ENCODE results near the gene TCAIM. TPM values are rescaled to one million over a fixed set of nuclear protein-coding genes. Genes with fewer than 3 reads are reported as not detected.

Gene TCAIM
- polyA plus RNA-seq, 1 of the 3 experiments (the other 2 are of a cell fraction) = 8.4 TPM

DNA sequence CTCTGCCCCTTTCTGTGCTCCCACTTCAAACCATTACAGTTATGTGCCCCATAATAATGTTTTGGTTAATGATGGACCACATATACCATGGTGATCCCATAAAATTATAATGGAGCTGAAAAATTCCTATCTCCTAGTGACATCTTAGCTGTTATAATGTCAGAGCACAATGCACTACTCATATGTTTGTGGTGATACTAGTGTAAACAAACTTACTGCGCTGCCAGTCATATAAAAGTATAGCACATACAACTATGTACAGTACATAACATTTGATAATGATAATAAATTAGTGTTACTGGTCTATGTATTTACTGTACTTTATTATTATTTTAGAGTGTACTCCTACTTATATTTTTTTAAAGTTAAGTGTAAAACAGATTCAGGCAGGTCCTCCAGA is 45.6 kb upstream of the TCAIM start:
- ChIA-PET POLR2A (no interaction called here), CTCF (interaction anchor here (1.2 to 1.7 kb wide), 3 partner anchors 8 to 31 kb away, joined by 3 to 4 read pairs (median 3); no protein-coding TSS in a partner anchor)
- Histone ChIP-seq H3K79me2 (ENCODE audit: insufficient read depth) (no peaks in the 10 kb centered on the region), H3K27me3 (ENCODE audit: insufficient read depth) (no peaks in the 10 kb centered on the region), H3F3A (replicated peaks; ENCODE audit: insufficient read depth) (no peaks in the 10 kb centered on the region), H3K4me1 (ENCODE audit: control insufficient read depth in 1 of 2, insufficient read depth in 2 of 2, low read depth in 1 of 2, low read length in 1 of 2) (no peaks in the 10 kb centered on the region), H3K9me2 (no peaks in the 10 kb centered on the region), H3K4me2 (no peak overlapping the region), H3K4me3 (ENCODE audit: low read depth in 2 of 2, low read length in 1 of 2) (no peak overlapping the region), H2AFZ (ENCODE audit: low read depth) (no peak overlapping the region), H3K9me3 (no peaks in the 10 kb centered on the region), H3K36me3 (replicated peaks in 1 of 2; ENCODE audit: control insufficient read depth in 1 of 2, insufficient read depth in 2 of 2, low read length in 1 of 2) (no peaks in the 10 kb centered on the region), H3K27ac (ENCODE audit: low read depth in 2 of 2, low read length in 1 of 2) (no peak overlapping the region), H4K20me1 (ENCODE audit: insufficient read depth) (no peaks in the 10 kb centered on the region), H3K9ac (no peak overlapping the region)
- TF ChIP-seq GABPA (IDR thresholded peaks at IDR 0.05; ENCODE audit: low read depth) (no peak), FOXM1 (IDR thresholded peaks at IDR 0.05; ENCODE audit: low read depth) (no peak), TCF12 (IDR thresholded peaks at IDR 0.05) (no peak), CHD2 (IDR thresholded peaks at IDR 0.05; ENCODE audit: low read length, partially characterized antibody) (no peak), RCOR1 (IDR thresholded peaks at IDR 0.05; ENCODE audit: low read length) (no peak), FOXJ3 (CRISPR knock-in tag; IDR thresholded peaks at IDR 0.05) (no peak), RXRA (IDR thresholded peaks at IDR 0.05; ENCODE audit: borderline replicate concordance, low read depth) (no peak)
- TF ChIP-seq, protein P1, sequence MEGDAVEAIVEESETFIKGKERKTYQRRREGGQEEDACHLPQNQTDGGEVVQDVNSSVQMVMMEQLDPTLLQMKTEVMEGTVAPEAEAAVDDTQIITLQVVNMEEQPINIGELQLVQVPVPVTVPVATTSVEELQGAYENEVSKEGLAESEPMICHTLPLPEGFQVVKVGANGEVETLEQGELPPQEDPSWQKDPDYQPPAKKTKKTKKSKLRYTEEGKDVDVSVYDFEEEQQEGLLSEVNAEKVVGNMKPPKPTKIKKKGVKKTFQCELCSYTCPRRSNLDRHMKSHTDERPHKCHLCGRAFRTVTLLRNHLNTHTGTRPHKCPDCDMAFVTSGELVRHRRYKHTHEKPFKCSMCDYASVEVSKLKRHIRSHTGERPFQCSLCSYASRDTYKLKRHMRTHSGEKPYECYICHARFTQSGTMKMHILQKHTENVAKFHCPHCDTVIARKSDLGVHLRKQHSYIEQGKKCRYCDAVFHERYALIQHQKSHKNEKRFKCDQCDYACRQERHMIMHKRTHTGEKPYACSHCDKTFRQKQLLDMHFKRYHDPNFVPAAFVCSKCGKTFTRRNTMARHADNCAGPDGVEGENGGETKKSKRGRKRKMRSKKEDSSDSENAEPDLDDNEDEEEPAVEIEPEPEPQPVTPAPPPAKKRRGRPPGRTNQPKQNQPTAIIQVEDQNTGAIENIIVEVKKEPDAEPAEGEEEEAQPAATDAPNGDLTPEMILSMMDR (IDR thresholded peaks at IDR 0.05) = no peak
- no peak for DNase-seq
- WGBS (ENCODE audit: low lambda C conversion rate) = 47% methylated on average over 1 of the region's 1 CpG

DNA sequence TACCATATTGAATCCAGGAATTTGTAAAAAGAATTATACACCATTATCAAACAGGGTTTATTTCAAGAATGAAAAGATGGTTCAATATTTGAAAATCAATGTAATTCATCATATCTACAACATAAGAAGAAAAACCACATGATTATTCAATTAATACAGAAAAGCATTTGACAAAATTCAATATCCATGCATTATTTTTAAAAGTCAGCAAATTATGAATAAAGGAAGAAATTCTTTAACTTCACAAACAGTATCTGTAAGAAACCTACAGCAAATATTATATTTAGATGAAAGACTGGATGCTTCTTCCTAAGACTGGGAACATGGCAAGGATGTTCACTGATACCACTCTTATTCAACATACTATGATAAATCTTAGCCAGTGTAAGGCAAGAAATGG is 41.3 kb upstream of the TCAIM start:
- Histone ChIP-seq H3K27me3 (ENCODE audit: insufficient read depth) (no peaks in the 10 kb centered on the region), H3K4me3 (ENCODE audit: low read depth in 2 of 2, low read length in 1 of 2) (no peak overlapping the region), H3K9ac (no peak overlapping the region), H3K9me3 (no peaks in the 10 kb centered on the region), H3F3A (replicated peaks; ENCODE audit: insufficient read depth) (no peaks in the 10 kb centered on the region), H4K20me1 (ENCODE audit: insufficient read depth) (no peaks in the 10 kb centered on the region), H3K36me3 (replicated peaks in 1 of 2; ENCODE audit: control insufficient read depth in 1 of 2, insufficient read depth in 2 of 2, low read length in 1 of 2) (no peaks in the 10 kb centered on the region), H2AFZ (ENCODE audit: low read depth) (no peak overlapping the region), H3K9me2 (no peaks in the 10 kb centered on the region), H3K4me1 (ENCODE audit: control insufficient read depth in 1 of 2, insufficient read depth in 2 of 2, low read depth in 1 of 2, low read length in 1 of 2) (no peaks in the 10 kb centered on the region), H3K79me2 (ENCODE audit: insufficient read depth) (no peaks in the 10 kb centered on the region), H3K4me2 (no peak overlapping the region), H3K27ac (ENCODE audit: low read depth in 2 of 2, low read length in 1 of 2) (no peak overlapping the region)
- DNase-seq = no peak
- ChIA-PET POLR2A (no interaction called here), CTCF (no interaction called here)
- TF ChIP-seq ELF1 (IDR thresholded peaks at IDR 0.05) (no peak), NRF1 (IDR thresholded peaks at IDR 0.05; ENCODE audit: low read depth, low read length) (no peak), NFIC (IDR thresholded peaks at IDR 0.05; ENCODE audit: borderline replicate concordance) (no peak), USF1 (IDR thresholded peaks at IDR 0.05; ENCODE audit: borderline replicate concordance, low read depth) (no peak), EZH2phosphoT487 (IDR thresholded peaks at IDR 0.05; ENCODE audit: borderline replicate concordance, low read depth) (no peak), YY1 (IDR thresholded peaks at IDR 0.05; ENCODE audit: low read depth) (no peak), TCF12 (IDR thresholded peaks at IDR 0.05) (no peak), TEAD4 (IDR thresholded peaks at IDR 0.05; ENCODE audit: borderline replicate concordance, insufficient read depth) (no peak), TAF1 (IDR thresholded peaks at IDR 0.05; ENCODE audit: borderline replicate concordance, low read depth, low read length) (no peak), FOXJ3 (CRISPR knock-in tag; IDR thresholded peaks at IDR 0.05) (no peak), MXI1 (IDR thresholded peaks at IDR 0.05; ENCODE audit: low read depth, low read length) (no peak), GABPA (IDR thresholded peaks at IDR 0.05; ENCODE audit: low read depth) (no peak), PBX3 (IDR thresholded peaks at IDR 0.05) (no peak)
- TF ChIP-seq, protein P2, sequence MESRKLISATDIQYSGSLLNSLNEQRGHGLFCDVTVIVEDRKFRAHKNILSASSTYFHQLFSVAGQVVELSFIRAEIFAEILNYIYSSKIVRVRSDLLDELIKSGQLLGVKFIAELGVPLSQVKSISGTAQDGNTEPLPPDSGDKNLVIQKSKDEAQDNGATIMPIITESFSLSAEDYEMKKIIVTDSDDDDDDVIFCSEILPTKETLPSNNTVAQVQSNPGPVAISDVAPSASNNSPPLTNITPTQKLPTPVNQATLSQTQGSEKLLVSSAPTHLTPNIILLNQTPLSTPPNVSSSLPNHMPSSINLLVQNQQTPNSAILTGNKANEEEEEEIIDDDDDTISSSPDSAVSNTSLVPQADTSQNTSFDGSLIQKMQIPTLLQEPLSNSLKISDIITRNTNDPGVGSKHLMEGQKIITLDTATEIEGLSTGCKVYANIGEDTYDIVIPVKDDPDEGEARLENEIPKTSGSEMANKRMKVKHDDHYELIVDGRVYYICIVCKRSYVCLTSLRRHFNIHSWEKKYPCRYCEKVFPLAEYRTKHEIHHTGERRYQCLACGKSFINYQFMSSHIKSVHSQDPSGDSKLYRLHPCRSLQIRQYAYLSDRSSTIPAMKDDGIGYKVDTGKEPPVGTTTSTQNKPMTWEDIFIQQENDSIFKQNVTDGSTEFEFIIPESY (IDR thresholded peaks at IDR 0.05; ENCODE audit: borderline replicate concordance, low read depth) = no peak
- TF ChIP-seq, protein P3, sequence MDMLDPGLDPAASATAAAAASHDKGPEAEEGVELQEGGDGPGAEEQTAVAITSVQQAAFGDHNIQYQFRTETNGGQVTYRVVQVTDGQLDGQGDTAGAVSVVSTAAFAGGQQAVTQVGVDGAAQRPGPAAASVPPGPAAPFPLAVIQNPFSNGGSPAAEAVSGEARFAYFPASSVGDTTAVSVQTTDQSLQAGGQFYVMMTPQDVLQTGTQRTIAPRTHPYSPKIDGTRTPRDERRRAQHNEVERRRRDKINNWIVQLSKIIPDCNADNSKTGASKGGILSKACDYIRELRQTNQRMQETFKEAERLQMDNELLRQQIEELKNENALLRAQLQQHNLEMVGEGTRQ (IDR thresholded peaks at IDR 0.05; ENCODE audit: borderline replicate concordance, low read depth, low read length) = no peak
- TF ChIP-seq, protein P1 (IDR thresholded peaks at IDR 0.05) = no peak

Data from SK-N-SH (cell line).